Activated CD4-positive, alpha-beta T cell treated with anti-CD3 and anti-CD28 coated beads for 1 hour (primary cell): ENCODE data around the gene ATG2B.
"Not testable (repeated sequence)": the region's sequence is repeated elsewhere in the genome, so short reads cannot be mapped to it uniquely, and the experiment has no call there.

Experiments used
- DNase-seq: peaks from one replicate; pipeline ENCODE4 v3.0.0-alpha.2; 2020

ATG2B gene

GRCh38 chr14:96247031-96247430, 116.1 kb downstream of the ATG2B start:
- no peak for DNase-seq

DNA sequence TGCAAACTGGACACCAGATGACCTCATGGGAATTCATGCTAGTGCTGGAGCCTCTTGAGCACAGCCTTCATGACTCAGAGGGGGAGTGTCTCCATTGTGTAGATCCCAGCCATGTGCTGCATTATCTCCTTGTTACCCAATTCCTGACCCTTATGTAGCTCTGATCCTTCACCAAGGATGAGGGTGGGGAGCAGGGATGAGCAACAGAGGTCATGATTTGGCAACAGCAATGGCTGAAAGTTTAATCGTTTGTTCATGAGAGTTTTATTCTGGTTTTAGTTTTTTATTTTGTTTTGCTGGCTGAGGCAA, 116.6 kb downstream of the ATG2B start:
- no peak for DNase-seq

DNA sequence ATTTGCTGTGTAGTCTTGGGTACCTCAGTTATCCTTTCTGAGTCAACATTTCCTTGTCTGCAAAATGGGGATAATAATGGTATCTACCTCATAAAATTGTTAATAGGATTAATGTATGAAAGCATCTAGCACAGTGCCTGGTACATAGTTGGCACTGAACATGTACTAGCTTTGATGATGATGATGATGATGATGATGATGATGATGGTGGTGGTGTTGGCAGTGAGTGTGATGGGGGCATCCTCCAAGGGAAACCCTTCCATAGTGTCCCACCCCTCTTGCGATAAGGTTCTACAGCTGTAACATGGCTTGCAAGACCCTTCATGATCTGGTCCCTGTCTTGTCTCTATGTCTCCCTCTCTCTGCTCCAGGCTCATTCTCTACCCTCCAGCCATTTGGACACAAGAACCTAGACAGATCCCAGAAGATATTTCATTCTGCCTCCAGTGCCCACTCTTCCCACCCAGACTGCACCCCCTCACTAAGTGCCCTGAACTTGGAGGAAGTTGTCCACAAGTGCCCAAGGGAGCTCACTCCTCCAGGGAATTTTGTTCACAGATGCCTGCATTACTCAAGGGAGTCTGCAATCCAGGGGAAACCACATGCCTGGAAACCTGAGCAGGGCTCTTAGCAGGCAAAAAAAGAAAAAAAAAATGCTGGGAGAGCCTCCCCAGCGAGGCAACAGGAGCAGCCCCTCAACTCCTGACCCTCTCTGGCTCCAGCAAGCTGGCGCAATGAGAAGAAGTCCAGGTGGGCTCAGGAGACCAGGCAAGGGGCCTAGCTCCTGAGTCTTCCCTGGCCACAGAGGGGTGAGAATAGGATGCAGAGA, 117.2 kb downstream of the ATG2B start:
- no peak for DNase-seq

GRCh38 chr14:96245074-96245473, 118.1 kb downstream of the ATG2B start:
- DNase-seq = not testable (repeated sequence)

DNA sequence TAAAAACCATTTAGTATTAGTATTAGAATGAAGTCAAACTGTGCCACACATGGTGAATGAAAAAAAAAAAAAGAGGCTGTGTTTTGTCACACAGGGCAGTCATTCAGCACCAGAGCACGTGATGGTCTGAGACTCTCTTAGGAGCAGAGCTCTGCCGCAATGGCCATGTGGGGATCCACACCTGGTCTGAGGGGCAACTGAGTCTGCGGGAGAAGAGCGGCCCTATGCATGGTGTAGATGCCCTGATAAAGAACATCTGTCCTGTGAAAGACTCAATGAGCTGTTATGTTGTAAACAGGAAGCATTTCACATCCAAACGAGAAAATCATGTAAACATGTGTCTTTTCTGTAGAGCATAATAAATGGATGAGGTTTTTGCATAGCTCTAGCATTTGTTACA, 119.4 kb downstream of the ATG2B start:
- no peak for DNase-seq

- no peak for DNase-seq
These were observed 121.0 kb downstream of the ATG2B start for GRCh38 chr14:96242126-96242525.

DNA sequence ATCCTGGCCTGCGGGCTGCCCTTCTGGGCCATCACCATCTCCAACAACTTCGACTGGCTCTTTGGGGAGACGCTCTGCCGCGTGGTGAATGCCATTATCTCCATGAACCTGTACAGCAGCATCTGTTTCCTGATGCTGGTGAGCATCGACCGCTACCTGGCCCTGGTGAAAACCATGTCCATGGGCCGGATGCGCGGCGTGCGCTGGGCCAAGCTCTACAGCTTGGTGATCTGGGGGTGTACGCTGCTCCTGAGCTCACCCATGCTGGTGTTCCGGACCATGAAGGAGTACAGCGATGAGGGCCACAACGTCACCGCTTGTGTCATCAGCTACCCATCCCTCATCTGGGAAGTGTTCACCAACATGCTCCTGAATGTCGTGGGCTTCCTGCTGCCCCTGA, 122.5 kb downstream of the ATG2B start:
- no peak for DNase-seq

GRCh38 chr14:96239711-96240141, 123.4 kb downstream of the ATG2B start:
- DNase-seq = no peak

- no peak for DNase-seq
These were observed 124.4 kb downstream of the ATG2B start for GRCh38 chr14:96238676-96239265.

- no peak for DNase-seq
These were observed 125.5 kb downstream of the ATG2B start for GRCh38 chr14:96237641-96238040.

GRCh38 chr14:96235426-96235825, 127.7 kb downstream of the ATG2B start:
- DNase-seq = no peak

DNA sequence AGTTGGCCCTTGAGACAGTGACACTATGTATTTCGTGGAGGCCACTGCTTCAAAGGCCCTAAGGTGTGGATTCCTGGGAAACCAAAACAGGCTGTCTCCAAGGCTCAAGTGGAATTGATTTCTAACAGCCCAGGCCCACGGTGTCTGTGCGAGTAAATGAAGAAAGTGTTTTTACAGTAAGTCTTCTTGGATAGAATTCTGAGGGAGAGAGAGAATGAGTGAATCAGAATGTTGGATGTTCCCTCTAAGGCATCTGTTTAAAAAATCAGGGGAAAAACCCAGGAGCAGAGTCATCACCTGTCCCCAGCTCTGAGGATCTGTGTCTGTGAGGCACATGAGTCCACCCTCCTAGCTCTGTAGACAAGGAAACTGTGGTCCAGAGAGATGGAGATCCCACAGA, 129.5 kb downstream of the ATG2B start:
- DNase-seq = no peak

DNA sequence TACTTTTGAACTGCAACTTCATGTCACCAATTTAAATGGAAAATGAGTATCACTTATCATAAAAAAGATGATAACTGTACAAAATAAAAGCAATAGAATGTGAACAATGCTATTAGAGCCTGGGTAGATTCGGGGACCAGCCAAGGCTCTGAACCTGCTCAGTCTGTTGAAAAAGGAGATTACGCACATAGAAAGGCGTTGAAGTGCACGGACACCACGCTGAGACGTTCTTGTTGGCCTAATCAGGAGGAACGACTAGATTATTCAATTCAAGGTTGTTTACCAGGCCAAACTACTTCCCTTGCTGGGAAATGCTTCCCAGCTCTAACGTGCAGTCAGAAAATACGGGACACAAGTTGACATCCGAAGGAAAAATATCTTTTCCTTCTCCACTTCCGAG, 130.6 kb downstream of the ATG2B start:
- DNase-seq = no peak

GRCh38 chr14:96231526-96232130, 131.5 kb downstream of the ATG2B start:
- no peak for DNase-seq

DNA sequence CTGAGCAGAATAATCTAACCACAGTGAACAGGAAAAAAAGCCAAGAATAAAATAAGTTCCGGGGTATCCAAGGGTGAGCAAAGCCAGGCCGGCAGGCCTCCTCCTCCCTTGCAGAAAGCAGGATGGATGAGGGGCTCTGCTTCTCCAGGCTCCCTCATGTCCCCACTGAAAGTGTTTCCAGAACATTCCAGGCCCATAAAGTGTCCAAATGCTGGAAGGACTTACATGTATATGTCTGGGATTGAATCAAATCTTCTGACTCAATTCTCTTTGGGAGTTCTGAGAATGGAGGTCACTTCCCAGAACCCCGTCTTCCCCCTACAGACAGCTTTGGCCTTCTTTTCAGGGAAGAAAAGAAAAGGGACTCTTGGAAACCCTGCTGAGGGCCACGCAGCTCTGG, 132.1 kb downstream of the ATG2B start:
- no peak for DNase-seq

DNA sequence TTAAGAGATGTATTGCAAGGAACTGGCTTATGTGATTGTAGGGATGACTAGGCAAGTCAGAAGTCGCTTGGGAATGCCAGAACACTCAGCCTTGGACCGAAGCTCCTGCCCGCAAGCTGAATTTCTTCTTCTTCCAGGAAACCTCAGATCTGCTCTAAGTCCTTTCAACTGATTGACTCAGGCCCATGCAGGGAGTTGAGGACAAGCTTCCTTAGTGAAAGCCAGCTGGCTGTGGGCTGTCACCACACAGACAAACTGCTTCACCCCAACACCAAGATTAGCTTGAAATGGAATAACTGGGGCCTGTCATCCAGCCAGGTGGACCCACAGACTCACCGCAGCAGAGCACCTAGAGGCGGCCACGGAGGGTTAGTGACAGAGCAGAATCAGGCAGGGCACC, 133.8 kb downstream of the ATG2B start:
- no peak for DNase-seq
